Measurements from ENCODE around the gene CCDC92B.

The CCDC92B gene

DNA sequence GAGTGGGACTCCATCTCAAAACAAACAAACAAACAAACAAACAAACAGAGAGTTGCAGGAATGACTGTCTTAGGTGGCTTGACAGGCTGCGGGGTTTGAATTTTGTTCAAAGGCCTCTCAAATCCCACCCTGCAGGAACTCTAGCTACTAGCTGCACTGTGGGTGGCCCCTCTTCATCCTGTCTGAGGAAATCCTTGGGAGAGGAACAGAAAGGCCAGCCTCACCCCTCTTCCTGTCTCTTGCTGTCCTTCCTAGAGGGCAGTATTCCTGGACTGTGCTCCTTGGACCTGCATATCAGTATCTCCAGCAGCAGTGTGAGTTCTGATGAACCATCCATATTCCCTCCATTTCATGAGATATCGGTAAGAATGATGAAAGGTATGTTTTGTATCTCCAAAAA is 2.0 kb upstream of the CCDC92B start:
- no peak overlapping the region for H3K4me3 ChIP-seq (ENCODE audit: low read length)
- DNase-seq (ENCODE audit: low read depth) = no peak
- no peak for TF ChIP-seq CTCF (IDR thresholded peaks at IDR 0.05; ENCODE audit: insufficient read depth, low read depth, low read length, missing control alignments)

GRCh38 chr17:2750721-2751120 is 1.3 kb upstream of the CCDC92B start:
- no peak for TF ChIP-seq CTCF (IDR thresholded peaks at IDR 0.05; ENCODE audit: insufficient read depth, low read depth, low read length, missing control alignments)
- H3K4me3 ChIP-seq (ENCODE audit: low read length) = no peak overlapping the region
- no peak for DNase-seq (ENCODE audit: low read depth)

GRCh38 chr17:2749784-2750181 is 331 bp upstream of the CCDC92B start:
- no peak overlapping the region for H3K4me3 ChIP-seq (ENCODE audit: low read length)
- TF ChIP-seq CTCF (IDR thresholded peaks at IDR 0.05; ENCODE audit: insufficient read depth, low read depth, low read length, missing control alignments) = no peak
- DNase-seq (ENCODE audit: low read depth) = peak; percentile 76

- no peak for DNase-seq (ENCODE audit: low read depth)
- no peak for TF ChIP-seq CTCF (IDR thresholded peaks at IDR 0.05; ENCODE audit: insufficient read depth, low read depth, low read length, missing control alignments)
- H3K4me3 ChIP-seq (ENCODE audit: low read length) = no peak overlapping the region
Observed at GRCh38 chr17:2745317-2746037, 4.0 kb downstream of the CCDC92B start.

DNA sequence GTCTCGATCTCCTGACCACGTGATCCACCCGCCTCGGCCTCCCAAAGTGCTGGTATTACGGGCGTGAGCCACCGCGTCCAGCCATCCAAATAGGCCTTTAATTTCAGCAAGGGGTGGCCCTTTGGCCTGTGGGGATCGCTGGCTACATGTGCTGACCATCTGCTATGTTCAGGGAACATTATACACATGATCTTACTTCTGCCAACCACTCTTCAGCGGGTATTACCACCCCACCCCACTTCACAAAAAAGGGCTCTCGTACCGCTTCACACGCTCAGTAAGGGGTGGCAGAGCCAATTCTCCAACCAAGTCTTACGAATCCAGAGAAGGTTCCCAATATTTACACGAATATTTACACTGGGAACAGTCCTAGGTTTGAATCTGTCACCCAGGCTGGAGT is 11.8 kb downstream of the CCDC92B start:
- DNase-seq (ENCODE audit: low read depth) = no peak
- TF ChIP-seq CTCF (IDR thresholded peaks at IDR 0.05; ENCODE audit: insufficient read depth, low read depth, low read length, missing control alignments) = no peak
- no peak overlapping the region for H3K4me3 ChIP-seq (ENCODE audit: low read length)

DNA sequence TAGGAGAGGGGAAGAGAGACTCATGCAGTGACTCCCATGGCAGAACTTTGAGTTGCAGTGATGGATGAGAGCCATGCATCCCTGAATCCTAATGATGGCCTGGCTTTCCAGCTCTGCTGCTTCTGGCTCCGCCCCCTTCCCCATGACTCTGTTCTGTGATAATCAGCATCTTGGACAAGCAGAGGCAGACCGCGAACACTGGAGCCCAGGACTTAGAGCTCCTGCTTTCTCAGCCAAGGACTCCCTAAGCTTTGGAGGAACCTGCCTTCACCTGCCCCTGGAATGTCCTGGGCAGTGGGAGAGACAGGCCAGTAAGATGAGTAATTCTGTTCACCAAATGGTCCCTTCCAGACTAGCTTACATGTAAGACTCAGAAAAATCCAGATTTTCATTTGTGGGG is 12.5 kb downstream of the CCDC92B start:
- no peak overlapping the region for H3K4me3 ChIP-seq (ENCODE audit: low read length)
- TF ChIP-seq CTCF (IDR thresholded peaks at IDR 0.05; ENCODE audit: insufficient read depth, low read depth, low read length, missing control alignments) = no peak
- peak; percentile 99 for DNase-seq (ENCODE audit: low read depth)

DNA sequence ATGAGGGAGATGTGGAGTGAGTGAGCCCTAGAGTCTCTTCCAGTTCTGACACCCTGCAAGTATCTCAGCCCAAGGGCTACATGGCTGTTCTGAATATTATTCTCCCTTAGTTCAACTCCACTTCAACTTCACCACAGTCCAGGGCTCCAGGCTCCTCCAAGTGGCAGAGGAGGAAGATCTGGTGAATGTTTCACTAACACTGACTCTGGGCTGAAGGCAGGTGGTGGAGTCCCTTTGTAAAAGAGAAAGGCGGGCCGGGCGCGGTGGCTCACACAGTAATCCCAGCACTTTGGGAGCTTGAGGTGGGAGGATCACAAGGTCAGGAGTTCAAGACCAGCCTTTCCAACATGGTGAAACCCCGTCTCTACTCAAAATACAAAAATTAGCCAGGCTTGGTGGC is 13.6 kb downstream of the CCDC92B start:
- TF ChIP-seq CTCF (IDR thresholded peaks at IDR 0.05; ENCODE audit: insufficient read depth, low read depth, low read length, missing control alignments) = no peak
- H3K4me3 ChIP-seq (ENCODE audit: low read length) = no peak overlapping the region
- DNase-seq (ENCODE audit: low read depth) = no peak
